HL-60 (cell line): ENCODE results near the gene C3.

Experiments used
- DNase-seq, 2 experiments: peaks; one replicate each; pipeline ENCODE4 v3.0.0-alpha.2; 2010 to 2020; ENCODE audit warnings: low read depth in 1 of 2, low spot score in 1 of 2
- H3K27ac ChIP-seq: fragments of 250-450 bp; sonication (Bioruptor Pico); replicated peaks from 2 replicates; pipeline ENCODE4 v1.5.1; 2020; ENCODE audit warnings: mild to moderate bottlenecking, moderate library complexity
- H3K27me3 ChIP-seq: fragments of 250-450 bp; sonication (Bioruptor Pico); 2 replicates; pipeline ENCODE4 v1.5.1; 2021; ENCODE audit warnings: mild to moderate bottlenecking, moderate library complexity; ENCODE audit not compliant: insufficient read depth, poor library complexity, severe bottlenecking
- H3K4me3 ChIP-seq: replicated peaks from 2 replicates; pipeline ENCODE4 v1.5.1; 2011; ENCODE audit warnings: mild to moderate bottlenecking, control low read depth, low read length; ENCODE audit not compliant: insufficient read depth
- CTCF ChIP-seq: IDR thresholded peaks from one replicate; pipeline ENCODE4 v1.5.1; 2011; ENCODE audit warnings: low read length, control low read depth, inconsistent platforms; ENCODE audit not compliant: insufficient read depth
- GABPA ChIP-seq: IDR thresholded peaks from 2 replicates; pipeline ENCODE4 v1.6.1; 2012; ENCODE audit warnings: low read depth
- POLR2AphosphoS5 ChIP-seq: IDR thresholded peaks from 2 replicates; pipeline ENCODE4 v1.6.1; 2012; ENCODE audit warnings: low read depth
- REST ChIP-seq: IDR thresholded peaks from 2 replicates; pipeline ENCODE4 v1.6.1; 2012; ENCODE audit warnings: low read depth; ENCODE audit not compliant: insufficient replicate concordance
- SPI1 ChIP-seq: IDR thresholded peaks from 2 replicates; pipeline ENCODE4 v1.6.1; 2012; ENCODE audit warnings: low read depth, mild to moderate bottlenecking, borderline replicate concordance

Gene C3

GRCh38 chr19:6761053-6761676 lies 40.7 kb upstream of the C3 start:
- H3K27ac ChIP-seq = no peak overlapping the region
- H3K27me3 ChIP-seq = no peaks in the 10 kb centered on the region
- no peak overlapping the region for H3K4me3 ChIP-seq
- TF ChIP-seq REST (no peak), GABPA (no peak), POLR2AphosphoS5 (no peak), SPI1 (no peak), CTCF (no peak)
- peak in 1 of 2 experiments; percentile 32 for DNase-seq

GRCh38 chr19:6760606-6761005 lies 40.2 kb upstream of the C3 start:
- Histone ChIP-seq H3K27ac (no peak overlapping the region), H3K4me3 (no peak overlapping the region)
- TF ChIP-seq SPI1 (no peak), POLR2AphosphoS5 (no peak), CTCF (no peak), REST (no peak), GABPA (no peak)

GRCh38 chr19:6754653-6755463 lies 34.4 kb upstream of the C3 start:
- TF ChIP-seq REST (no peak), CTCF (no peak), POLR2AphosphoS5 (no peak), GABPA (no peak), SPI1 (no peak)
- DNase-seq = no peak
- Histone ChIP-seq H3K27me3 (no peaks in the 10 kb centered on the region), H3K27ac (no peak overlapping the region), H3K4me3 (no peak overlapping the region)

More at GRCh38 chr19:6760606-6761005, 40.2 kb upstream of the C3 start:
- DNase-seq = no peak
- no peaks in the 10 kb centered on the region for H3K27me3 ChIP-seq
